H1 (cell line): ENCODE measurements around the gene COL21A1. TPM values are rescaled to one million over a fixed set of nuclear protein-coding genes. Genes with fewer than 3 reads are reported as not detected.

Experiments used
- CTCF ChIA-PET: fragments of 300-600 bp; sonication (Branson Sonifier 250); formaldehyde crosslinking; loops from one replicate; lab custom pipeline; 2021; ENCODE audit not compliant: partially characterized antibody; lab: Charles Lee
- POLR2A ChIA-PET: fragments of 300-600 bp; sonication (Branson Sonifier 250); formaldehyde crosslinking; loops from one replicate; lab custom pipeline; 2021; ENCODE audit warnings: inconsistent platforms; ENCODE audit not compliant: partially characterized antibody; lab: Charles Lee
- DNase-seq, 2 experiments: peaks; one replicate each; pipeline versions ENCODE4 v3.0.0 to v3.0.0-alpha.2; 2010 to 2022; ENCODE audit warnings: low spot score in 2 of 2, low read depth in 1 of 2, mixed read lengths in 1 of 2
- FAIRE-seq: peaks from 2 replicates; lab custom pipeline; 2011; peaks lifted over from hg19 to GRCh38; lab: Jason Lieb, UNC
- H2AFZ ChIP-seq: 2 replicates; pipeline ENCODE4 v1.8.1; 2012; ENCODE audit warnings: low read length, inconsistent platforms
- H2AK5ac ChIP-seq: 2 replicates; pipeline ENCODE4 v1.6.1; 2013; ENCODE audit warnings: low read depth, low read length
- H2BK120ac ChIP-seq: replicated peaks from 2 replicates; pipeline ENCODE3; 2013; ENCODE audit warnings: low read depth, low read length, inconsistent platforms
- H2BK12ac ChIP-seq: 2 replicates; pipeline ENCODE4 v1.6.1; 2013; ENCODE audit warnings: low read depth, low read length
- H2BK15ac ChIP-seq: 2 replicates; pipeline ENCODE4 v1.6.1; 2013; ENCODE audit warnings: low read length
- H2BK20ac ChIP-seq: 2 replicates; pipeline ENCODE4 v1.6.1; 2013; ENCODE audit warnings: low read length
- H2BK5ac ChIP-seq: 2 replicates; pipeline ENCODE4 v1.6.1; 2013; ENCODE audit warnings: low read depth, low read length
- H3K14ac ChIP-seq: 2 replicates; pipeline ENCODE4 v1.6.1; 2013; ENCODE audit warnings: inconsistent platforms; ENCODE audit not compliant: insufficient read length
- H3K18ac ChIP-seq: 2 replicates; pipeline ENCODE4 v1.6.1; 2013; ENCODE audit warnings: low read length; ENCODE audit errors: extremely low read depth
- H3K23ac ChIP-seq: 2 replicates; pipeline ENCODE4 v1.6.1; 2013; ENCODE audit warnings: inconsistent platforms; ENCODE audit not compliant: insufficient read length
- H3K23me2 ChIP-seq: 2 replicates; pipeline ENCODE4 v1.6.1; 2013; ENCODE audit warnings: low read depth, low read length
- H3K27ac ChIP-seq: 2 replicates; pipeline ENCODE4 v1.6.1; 2011; ENCODE audit warnings: low read depth, low read length, inconsistent platforms
- H3K27me3 ChIP-seq, 4 experiments: replicated peaks in 1 of 4; 1 replicate in 1 of 4; 2 replicates in 3 of 4; pipeline versions ENCODE4 v1.6.1 to v1.8.1; 2011 to 2013; ENCODE audit warnings: low read length in 3 of 4, mild to moderate bottlenecking in 3 of 4, inconsistent platforms in 2 of 4, mixed read lengths in 2 of 4, moderate library complexity in 1 of 4; ENCODE audit not compliant: control insufficient read depth in 3 of 4, insufficient read depth in 3 of 4; ENCODE audit errors: extremely low read depth in 1 of 4
- H3K36me3 ChIP-seq, 4 experiments: 2 replicates each; pipeline versions ENCODE4 v1.6.1 to v1.8.1; 2011 to 2013; ENCODE audit warnings: mild to moderate bottlenecking in 4 of 4, low read length in 3 of 4, moderate library complexity in 2 of 4, control low read depth in 1 of 4, inconsistent platforms in 1 of 4; ENCODE audit not compliant: insufficient read depth in 4 of 4, control insufficient read depth in 2 of 4
- H3K4ac ChIP-seq: replicated peaks from 2 replicates; pipeline ENCODE3; 2013; ENCODE audit warnings: low read length, low read depth, mixed read lengths, inconsistent platforms; ENCODE audit not compliant: insufficient read length
- H3K4me1 ChIP-seq, 4 experiments: replicated peaks in 1 of 4; 1 replicate in 1 of 4; 2 replicates in 3 of 4; pipeline versions ENCODE4 v1.6.1 to v1.8.1; 2011 to 2013; ENCODE audit warnings: low read length in 3 of 4, inconsistent platforms in 2 of 4, mixed read lengths in 1 of 4; ENCODE audit not compliant: insufficient read depth in 4 of 4, control insufficient read depth in 3 of 4
- H3K4me2 ChIP-seq, 2 experiments: 2 replicates each; pipeline versions ENCODE4 v1.6.1 to v1.8.1; 2011 to 2013; ENCODE audit warnings: low read depth in 2 of 2, low read length in 2 of 2, control low read depth in 1 of 2, inconsistent platforms in 1 of 2, mild to moderate bottlenecking in 1 of 2; ENCODE audit not compliant: insufficient read depth in 1 of 2
- H3K4me3 ChIP-seq, 4 experiments: fragments of 200-600, 300-600 bp in 1 of 4; sonication (generic), shearing (Covaris generic), sonication (Bioruptor Twin) in 1 of 4; 2 replicates each; pipeline versions ENCODE4 v1.5.1 to v1.8.1; 2011 to 2016; ENCODE audit warnings: low read length in 4 of 4, low read depth in 3 of 4, control low read depth in 2 of 4, inconsistent platforms in 2 of 4, mild to moderate bottlenecking in 2 of 4, mixed read lengths in 1 of 4, moderate library complexity in 1 of 4; ENCODE audit not compliant: insufficient read depth in 2 of 4; ENCODE audit errors: extremely low read depth in 1 of 4
- H3K56ac ChIP-seq: replicated peaks from 2 replicates; pipeline ENCODE3; 2013; ENCODE audit warnings: low read depth, mild to moderate bottlenecking, mixed read lengths, low read length, inconsistent platforms; ENCODE audit not compliant: insufficient read length
- H3K79me1 ChIP-seq: 2 replicates; pipeline ENCODE4 v1.6.1; 2013; ENCODE audit warnings: low read depth, low read length, control low read depth
- H3K79me2 ChIP-seq, 2 experiments: 2 replicates each; pipeline versions ENCODE4 v1.6.1 to v1.8.1; 2012 to 2013; ENCODE audit warnings: low read length in 2 of 2, mild to moderate bottlenecking in 2 of 2, inconsistent platforms in 1 of 2; ENCODE audit not compliant: insufficient read depth in 2 of 2, control insufficient read depth in 1 of 2
- H3K9ac ChIP-seq, 4 experiments: replicated peaks in 1 of 4; 1 replicate in 1 of 4; 2 replicates in 3 of 4; pipeline versions ENCODE4 v1.6.1 to v1.8.1; 2011 to 2013; ENCODE audit warnings: low read depth in 3 of 4, low read length in 3 of 4, control low read depth in 2 of 4, mild to moderate bottlenecking in 2 of 4, moderate library complexity in 2 of 4, inconsistent platforms in 1 of 4; ENCODE audit errors: extremely low read depth in 1 of 4
- H3K9me3 ChIP-seq, 2 experiments: 2 replicates each; pipeline versions ENCODE4 v1.6.1 to v1.8.1; 2012 to 2013; ENCODE audit warnings: mild to moderate bottlenecking in 2 of 2, moderate library complexity in 2 of 2, control low read depth in 1 of 2, inconsistent platforms in 1 of 2, low read depth in 1 of 2, low read length in 1 of 2, mixed read lengths in 1 of 2; ENCODE audit not compliant: insufficient read depth in 2 of 2
- H4K20me1 ChIP-seq, 2 experiments: replicated peaks in 1 of 2; 2 replicates each; pipeline versions ENCODE3 to v1.8.1; 2011 to 2013; ENCODE audit warnings: inconsistent platforms in 2 of 2, low read length in 2 of 2, mild to moderate bottlenecking in 1 of 2; ENCODE audit not compliant: insufficient read depth in 2 of 2, control insufficient read depth in 1 of 2
- H4K5ac ChIP-seq: 2 replicates; pipeline ENCODE4 v1.6.1; 2013; ENCODE audit warnings: low read length, low read depth, mixed read lengths, inconsistent platforms; ENCODE audit not compliant: insufficient read length
- H4K8ac ChIP-seq: 2 replicates; pipeline ENCODE4 v1.8.0; 2013; ENCODE audit warnings: mild to moderate bottlenecking, moderate library complexity, low read length, inconsistent platforms; ENCODE audit not compliant: insufficient read depth; ENCODE audit errors: extremely low read depth
- H4K91ac ChIP-seq: replicated peaks from 2 replicates; pipeline ENCODE3; 2013; ENCODE audit warnings: low read length, mixed read lengths, inconsistent platforms; ENCODE audit not compliant: insufficient read length
- BCL11A ChIP-seq, 2 experiments: IDR thresholded peaks; one replicate each; pipeline ENCODE4 v1.6.1; 2011; ENCODE audit warnings: low read depth in 2 of 2, low read length in 2 of 2, mild to moderate bottlenecking in 2 of 2
- EGR1 ChIP-seq: IDR thresholded peaks from 2 replicates; pipeline ENCODE4 v1.6.1; 2011; ENCODE audit warnings: low read depth, low read length, borderline replicate concordance
- EP300 ChIP-seq, 2 experiments: IDR thresholded peaks; 1 replicate in 1 of 2; 2 replicates in 1 of 2; pipeline ENCODE4 v1.6.1; 2011 to 2012; ENCODE audit warnings: low read depth in 2 of 2, low read length in 2 of 2, mild to moderate bottlenecking in 2 of 2, borderline replicate concordance in 1 of 2, inconsistent platforms in 1 of 2, moderate library complexity in 1 of 2
- HDAC6 ChIP-seq: IDR thresholded peaks from one replicate; pipeline ENCODE4 v1.7.1; 2012; ENCODE audit warnings: low read depth, mild to moderate bottlenecking, inconsistent platforms, low read length, moderate library complexity
- KDM5A ChIP-seq: fragments of 200-600 bp; IDR thresholded peaks from 2 replicates; pipeline ENCODE4 v1.7.1; 2012; ENCODE audit warnings: mild to moderate bottlenecking, low read length, inconsistent platforms, mixed read lengths
- POLR2AphosphoS5 ChIP-seq: IDR thresholded peaks from 2 replicates; pipeline ENCODE4 v1.6.1; 2011; ENCODE audit warnings: low read depth, low read length
- SIRT6 ChIP-seq: IDR thresholded peaks from one replicate; pipeline ENCODE4 v1.7.1; 2012; ENCODE audit warnings: low read length, inconsistent platforms
- SP2 ChIP-seq: IDR thresholded peaks from 2 replicates; pipeline ENCODE4 v1.6.1; 2012; ENCODE audit warnings: mild to moderate bottlenecking, low read length, inconsistent platforms
- WGBS, 2 experiments: shearing (Covaris generic) in 1 of 2; methylation state at CpG; one replicate each; pipeline versions ENCODE4 v1.1.6 to v1.1.7; 2013 to 2015; ENCODE audit warnings: low lambda C conversion rate in 2 of 2, mixed read lengths in 2 of 2, inconsistent platforms in 1 of 2, low coverage in 1 of 2, missing lambda C conversion rate in 1 of 2; ENCODE audit not compliant: insufficient replicate concordance in 2 of 2, insufficient coverage in 1 of 2, insufficient read length in 1 of 2; ENCODE audit errors: extremely low coverage in 1 of 2, missing lambda C conversion rate in 1 of 2; 5-methylcytosine and 5-hydroxymethylcytosine counted together
- polyA plus RNA-seq, 7 experiments: library from polyadenylated mRNA; depleted of rRNA in 3 of 7; stranded (reverse) in 5 of 7; unstranded in 2 of 7; fragments of >200 nt in 5 of 7; fragments of 200-250 nt in 2 of 7; gene quantifications; 1 replicate in 5 of 7; 2 replicates in 1 of 7; 4 replicates in 1 of 7; pipeline versions ENCODE4 v1.2.1 to v1.2.3, GENCODE V29; 2011 to 2013; ENCODE audit warnings: missing spikeins in 2 of 7, mixed read lengths in 2 of 7
- total RNA-seq: library from RNA; stranded (reverse); fragmentation: NEBNext Ultra II Directional; extraction: Animal tissue kit (Norgen Biotek cat#: 25700); gene quantifications from 2 replicates; pipeline ENCODE4 v1.2.1, GENCODE V29; 2021

Gene COL21A1
- total and polyA plus RNA-seq, 2 of the 8 experiments (the other 6 are each of a cell fraction or from before 2014, with no cell fraction given): 1.6 to 3.4 TPM

DNA sequence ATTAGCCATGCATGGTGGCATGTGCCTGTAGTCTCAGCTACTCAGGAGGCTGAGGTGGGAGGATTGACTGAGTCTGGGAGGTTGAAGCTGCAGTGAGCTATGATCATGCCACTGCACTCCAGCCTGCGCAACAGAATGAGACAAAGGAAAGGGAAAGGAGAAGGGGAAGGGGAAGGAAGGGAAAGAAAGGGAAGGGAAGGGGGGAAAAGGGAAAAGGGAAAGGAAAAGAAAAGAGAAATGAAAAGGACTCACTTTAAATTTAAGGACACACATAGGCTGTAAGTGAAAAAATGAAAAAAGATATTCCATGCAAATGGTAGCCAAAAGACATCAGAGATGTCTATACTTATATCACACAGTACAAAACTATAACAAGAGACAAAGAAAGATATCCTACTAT, 74.2 kb downstream of the COL21A1 start:
- no peak for DNase-seq
- Histone ChIP-seq H4K8ac (no peak overlapping the region), H2BK120ac (no peak overlapping the region), H2AFZ (no peak overlapping the region), H3K36me3 (no peaks in the 10 kb centered on the region), H4K20me1 (no peaks in the 10 kb centered on the region), H2BK5ac (no peak overlapping the region), H3K23ac (no peak overlapping the region), H3K79me1 (no peaks in the 10 kb centered on the region), H2AK5ac (no peak overlapping the region), H3K4me3 (no peak overlapping the region), H3K4me2 (no peak overlapping the region), H3K18ac (no peak overlapping the region), H3K79me2 (no peaks in the 10 kb centered on the region), H3K4me1 (no peaks in the 10 kb centered on the region), H3K9me3 (peaks cover 7 to 12% of the 10 kb centered on the region in 2 experiments; a peak in 2 of 4 replicates), H3K27me3 (no peaks in the 10 kb centered on the region), H3K56ac (no peak overlapping the region), H3K23me2 (no peaks in the 10 kb centered on the region), H3K9ac (no peak overlapping the region), H3K14ac (no peak overlapping the region), H2BK12ac (no peak overlapping the region), H2BK20ac (no peak overlapping the region), H2BK15ac (no peak overlapping the region), H4K91ac (no peak overlapping the region), H3K4ac (no peak overlapping the region), H3K27ac (no peak overlapping the region), H4K5ac (no peak overlapping the region)
- 87% methylated on average over 1 of the region's 1 CpG; no CpG with 5 or more reads in 1 of the 2 experiments for WGBS, 2 experiments
- TF ChIP-seq SP2 (no peak), POLR2AphosphoS5 (no peak), HDAC6 (no peak), BCL11A (IDR thresholded peaks at IDR 0.05; ENCODE audit: low read depth in 2 of 2, low read length in 2 of 2) (no peak), SIRT6 (no peak), EP300 (IDR thresholded peaks at IDR 0.05; ENCODE audit: borderline replicate concordance in 1 of 2, low read depth in 2 of 2, low read length in 2 of 2) (no peak), KDM5A (no peak), EGR1 (no peak)
- ChIA-PET POLR2A (no interaction called here), CTCF (interaction anchor here (0.6 kb wide), 1 partner anchor 195 kb away, joined by 3 read pairs; no protein-coding TSS in a partner anchor)
- FAIRE-seq: no peak
